Measurements from ENCODE around the gene HMGXB3. TPM values are rescaled to one million over a fixed set of nuclear protein-coding genes. Genes with fewer than 3 reads are reported as not detected.

HMGXB3 gene
- total and polyA plus RNA-seq, 8 donors: 27.5 to 53.3 (median 41.7) TPM

DNA sequence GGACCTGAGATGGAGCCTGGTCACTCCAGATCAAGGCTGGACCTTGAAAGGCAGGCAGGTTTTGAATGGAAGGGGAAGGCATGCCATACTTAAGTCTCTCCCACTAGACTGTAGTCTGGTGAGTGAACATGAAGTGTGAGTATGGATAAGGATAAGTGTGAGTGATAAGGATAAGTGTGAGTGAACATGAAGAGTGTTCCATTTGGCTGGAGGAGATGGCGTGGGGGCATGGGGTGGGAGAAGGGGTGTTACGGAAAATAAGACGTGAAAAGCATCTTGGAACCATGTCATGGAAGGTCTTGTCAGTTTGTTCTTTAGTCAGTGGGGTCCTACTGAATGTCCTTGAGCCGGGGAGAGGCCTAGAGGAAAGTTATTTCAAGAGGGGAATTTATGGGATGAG, 32.8 kb downstream of the HMGXB3 start:
- H3K27ac ChIP-seq: no peak overlapping the region
- ATAC-seq (no peak), DNase-seq (no peak)
- H3K4me1 ChIP-seq: no peaks in the 10 kb centered on the region
- H3K36me3 ChIP-seq: peaks cover 14 to 99% of the 10 kb centered on the region in 2 donors
- TF ChIP-seq CTCF (IDR thresholded peaks at IDR 0.05): no peak
- no peaks in the 10 kb centered on the region for H3K9me3 ChIP-seq
- intact Hi-C loops (cut with DNase I): no loop called here
- no peaks in the 10 kb centered on the region for H3K27me3 ChIP-seq
- H3K4me3 ChIP-seq: no peak overlapping the region

DNA sequence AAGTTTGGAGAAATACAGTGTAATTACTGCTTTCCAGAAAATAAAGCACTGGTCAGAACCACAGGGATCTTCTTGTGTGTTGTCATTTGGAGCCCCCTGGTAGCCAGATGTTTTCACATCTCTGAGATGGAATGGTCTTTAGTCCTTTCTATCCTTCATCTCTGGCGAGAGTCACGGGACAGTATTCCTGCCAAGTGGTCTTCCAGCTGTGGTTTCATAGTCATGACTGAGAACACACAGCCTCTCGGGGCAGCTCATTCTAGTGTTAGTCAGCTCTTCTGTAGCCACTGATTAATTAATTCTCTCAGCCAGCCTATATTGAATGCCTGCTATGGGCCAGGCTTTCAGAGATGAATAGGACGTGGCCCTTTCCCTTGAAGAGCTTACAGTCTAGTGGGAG, 34.1 kb downstream of the HMGXB3 start:
- no peak for TF ChIP-seq CTCF (IDR thresholded peaks at IDR 0.05)
- Histone ChIP-seq H3K36me3 (peaks cover 14 to 98% of the 10 kb centered on the region in 2 donors), H3K27me3 (no peaks in the 10 kb centered on the region), H3K4me3 (no peak overlapping the region), H3K4me1 (no peaks in the 10 kb centered on the region), H3K9me3 (no peaks in the 10 kb centered on the region), H3K27ac (no peak overlapping the region)
- ATAC-seq (peak; percentile 62), DNase-seq (no peak)
- intact Hi-C loops (cut with DNase I): no loop called here

- Histone ChIP-seq H3K27me3 (no peaks in the 10 kb centered on the region), H3K27ac (no peak overlapping the region), H3K9me3 (no peaks in the 10 kb centered on the region), H3K4me3 (no peak overlapping the region), H3K36me3 (peaks cover 12 to 98% of the 10 kb centered on the region in 2 donors), H3K4me1 (no peaks in the 10 kb centered on the region)
- intact Hi-C loops (cut with DNase I): no loop called here
- DNase-seq (no peak), ATAC-seq (peak; percentile 9)
- TF ChIP-seq CTCF (IDR thresholded peaks at IDR 0.05): no peak
Observed at GRCh38 chr5:150035139-150035895, 34.8 kb downstream of the HMGXB3 start.

GRCh38 chr5:150036513-150036912, 36.0 kb downstream of the HMGXB3 start:
- Histone ChIP-seq H3K4me1 (no peaks in the 10 kb centered on the region), H3K9me3 (no peaks in the 10 kb centered on the region), H3K4me3 (no peak overlapping the region), H3K36me3 (peaks cover 10 to 98% of the 10 kb centered on the region in 2 donors), H3K27ac (no peak overlapping the region), H3K27me3 (no peaks in the 10 kb centered on the region)
- no peak for DNase-seq
- intact Hi-C loops (cut with DNase I): no loop called here
- ATAC-seq: peak; percentile 59
- TF ChIP-seq CTCF (IDR thresholded peaks at IDR 0.05): no peak

GRCh38 chr5:150038547-150038946, 38.0 kb downstream of the HMGXB3 start:
- TF ChIP-seq CTCF (IDR thresholded peaks at IDR 0.05): no peak
- Histone ChIP-seq H3K4me3 (no peak overlapping the region), H3K27me3 (no peaks in the 10 kb centered on the region), H3K4me1 (peaks cover 4% of the 10 kb centered on the region in 2 donors), H3K36me3 (peaks cover 10 to 98% of the 10 kb centered on the region in 2 donors), H3K27ac (no peak overlapping the region), H3K9me3 (no peaks in the 10 kb centered on the region)
- no peak for ATAC-seq
- intact Hi-C loops (cut with DNase I): no loop called here
- DNase-seq: no peak
